AML-193 (cell line): Measurements from ENCODE around the gene IGFBP5.

Experiments used
- DNase-seq, 2 experiments: peaks; one replicate each; lab custom pipeline; 2025; lab: John Stamatoyannopoulos, UW

IGFBP5 gene

GRCh38 chr2:216665242-216665641 is 30.1 kb downstream of the IGFBP5 start:
- no peak for DNase-seq

- DNase-seq: no peak
Measured at GRCh38 chr2:216664593-216665034, 30.7 kb downstream of the IGFBP5 start.

DNA sequence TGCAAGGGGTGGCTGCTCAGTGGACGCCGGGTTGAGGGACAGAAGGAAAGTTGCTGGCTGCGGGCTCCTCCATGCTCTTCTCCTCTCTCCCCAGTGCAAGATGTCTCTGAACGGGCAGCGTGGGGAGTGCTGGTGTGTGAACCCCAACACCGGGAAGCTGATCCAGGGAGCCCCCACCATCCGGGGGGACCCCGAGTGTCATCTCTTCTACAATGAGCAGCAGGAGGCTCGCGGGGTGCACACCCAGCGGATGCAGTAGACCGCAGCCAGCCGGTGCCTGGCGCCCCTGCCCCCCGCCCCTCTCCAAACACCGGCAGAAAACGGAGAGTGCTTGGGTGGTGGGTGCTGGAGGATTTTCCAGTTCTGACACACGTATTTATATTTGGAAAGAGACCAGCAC is 31.5 kb downstream of the IGFBP5 start:
- DNase-seq: no peak

- DNase-seq: no peak
Measured at GRCh38 chr2:216663106-216663505, 32.2 kb downstream of the IGFBP5 start.

DNA sequence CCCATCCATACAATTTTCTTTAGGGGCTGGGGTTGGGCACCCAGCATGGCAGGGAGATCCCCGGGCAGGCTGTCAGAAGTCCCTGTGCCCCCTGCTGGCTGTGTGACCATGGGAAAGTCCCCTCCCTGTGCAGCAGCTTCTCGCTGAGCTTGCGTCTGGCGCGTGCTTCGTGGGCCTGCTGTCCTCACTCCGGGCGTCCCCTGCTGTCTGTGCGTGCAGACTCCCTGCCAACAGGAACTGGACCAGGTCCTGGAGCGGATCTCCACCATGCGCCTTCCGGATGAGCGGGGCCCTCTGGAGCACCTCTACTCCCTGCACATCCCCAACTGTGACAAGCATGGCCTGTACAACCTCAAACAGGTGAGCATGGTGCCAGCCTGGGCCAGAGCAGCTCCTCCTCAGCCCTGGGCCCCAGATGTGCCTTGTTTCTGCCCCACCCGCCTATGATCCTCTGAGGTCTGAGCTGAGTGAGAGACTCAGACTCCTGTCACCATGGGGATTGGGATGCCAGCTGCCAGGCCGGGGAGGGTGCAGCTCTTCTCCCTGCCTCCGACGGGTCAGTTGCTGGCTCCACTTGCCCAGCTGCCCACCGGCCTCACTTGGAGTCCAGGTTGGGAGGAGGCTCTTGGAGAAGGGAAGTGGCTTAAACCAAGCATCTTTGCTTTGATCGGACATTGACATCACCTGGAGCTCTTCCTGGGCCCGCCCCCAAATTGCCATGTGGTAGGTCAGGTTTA is 33.5 kb downstream of the IGFBP5 start:
- DNase-seq: no peak

- no peak for DNase-seq
Measured at GRCh38 chr2:216661051-216661450, 34.3 kb downstream of the IGFBP5 start.

DNA sequence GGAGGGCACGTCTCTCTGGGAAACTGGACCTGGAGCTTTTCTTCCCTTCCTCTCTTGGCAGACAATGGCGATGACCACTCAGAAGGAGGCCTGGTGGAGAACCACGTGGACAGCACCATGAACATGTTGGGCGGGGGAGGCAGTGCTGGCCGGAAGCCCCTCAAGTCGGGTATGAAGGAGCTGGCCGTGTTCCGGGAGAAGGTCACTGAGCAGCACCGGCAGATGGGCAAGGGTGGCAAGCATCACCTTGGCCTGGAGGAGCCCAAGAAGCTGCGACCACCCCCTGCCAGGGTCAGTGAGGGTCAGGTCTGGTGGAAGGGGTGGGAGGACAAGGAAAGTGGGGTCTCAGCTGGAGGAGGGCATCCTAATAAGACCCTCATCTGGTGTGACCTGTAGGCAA is 34.9 kb downstream of the IGFBP5 start:
- DNase-seq: no peak

GRCh38 chr2:216659276-216659675 is 36.1 kb downstream of the IGFBP5 start:
- no peak for DNase-seq

- DNase-seq: no peak
Measured at GRCh38 chr2:216658757-216659156, 36.6 kb downstream of the IGFBP5 start.

DNA sequence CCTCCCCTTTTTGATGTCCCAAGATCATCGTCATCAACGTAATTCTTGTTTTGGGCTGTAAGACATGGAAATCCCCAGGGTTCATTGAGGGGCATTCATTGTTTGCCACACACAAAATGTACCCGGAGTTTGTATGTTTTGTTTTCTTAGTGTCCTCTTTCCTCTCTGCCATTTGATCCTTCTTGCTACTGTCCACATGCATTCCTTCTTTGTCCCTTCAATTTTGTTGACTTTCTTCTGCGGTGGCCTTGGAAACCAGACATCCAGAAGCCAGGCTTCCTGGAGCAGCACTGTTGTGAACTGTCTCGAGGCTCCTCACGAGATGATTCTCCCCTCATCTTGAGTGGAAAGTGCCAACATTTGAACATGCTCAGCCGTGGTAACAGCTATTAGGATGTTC is 37.4 kb downstream of the IGFBP5 start:
- no peak for DNase-seq

GRCh38 chr2:216657086-216657855 is 38.1 kb downstream of the IGFBP5 start:
- no peak for DNase-seq

GRCh38 chr2:216654528-216655052 is 40.8 kb downstream of the IGFBP5 start:
- no peak for DNase-seq

DNA sequence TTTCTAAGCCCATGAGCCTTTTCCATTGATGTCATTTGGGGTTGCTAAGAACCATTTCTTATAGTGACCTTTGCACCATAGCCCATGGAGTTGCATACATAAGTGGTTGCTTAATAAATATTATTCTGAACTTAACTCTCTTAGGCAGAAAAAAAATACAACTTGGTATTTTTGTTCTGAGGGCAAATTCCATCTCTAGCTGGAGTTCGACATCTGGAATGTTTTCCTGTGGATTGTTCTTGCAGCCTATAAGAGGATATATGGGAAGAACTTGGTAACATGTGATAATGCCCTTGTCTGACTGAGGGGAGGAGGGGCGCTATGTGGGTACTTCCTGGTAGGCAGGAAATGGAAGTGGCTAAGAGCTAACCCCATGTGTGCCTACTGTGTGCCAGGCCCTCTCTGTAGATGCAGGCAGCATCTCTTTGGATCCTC is 41.4 kb downstream of the IGFBP5 start:
- DNase-seq: no peak

DNA sequence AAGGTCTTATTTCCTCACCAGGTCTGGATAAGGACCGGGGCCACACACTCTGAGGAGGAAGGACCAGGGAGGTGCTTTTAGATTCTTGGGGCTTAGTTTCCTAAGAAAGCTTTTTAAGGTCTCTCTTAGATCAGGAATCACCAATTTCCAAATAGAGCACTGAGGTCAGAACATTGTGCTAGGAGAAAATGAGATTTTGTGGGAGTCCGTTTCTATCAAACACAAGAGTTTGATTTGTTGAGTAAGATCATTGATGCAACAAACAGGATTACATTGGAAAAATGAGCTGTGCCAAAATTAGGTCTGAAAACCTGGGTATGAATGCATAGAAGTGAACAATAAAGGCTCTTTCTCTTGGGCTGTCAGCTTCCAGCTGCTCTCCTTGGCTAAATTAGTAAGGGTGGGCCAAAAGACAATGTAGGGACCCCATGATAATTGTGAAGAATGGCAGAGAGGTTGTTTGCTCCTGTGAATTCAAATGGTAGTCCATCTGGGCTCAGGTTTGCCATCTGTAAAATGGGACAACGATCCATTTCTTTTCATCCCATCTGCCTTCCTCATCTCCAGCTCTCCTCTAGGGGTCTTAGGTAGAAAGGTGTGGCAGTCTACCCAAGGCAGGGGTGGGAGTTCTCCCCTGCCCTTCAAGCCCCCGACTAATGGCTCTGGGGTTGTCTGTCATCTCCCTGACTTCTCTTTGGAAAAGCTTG is 42.1 kb downstream of the IGFBP5 start:
- DNase-seq: no peak

DNA sequence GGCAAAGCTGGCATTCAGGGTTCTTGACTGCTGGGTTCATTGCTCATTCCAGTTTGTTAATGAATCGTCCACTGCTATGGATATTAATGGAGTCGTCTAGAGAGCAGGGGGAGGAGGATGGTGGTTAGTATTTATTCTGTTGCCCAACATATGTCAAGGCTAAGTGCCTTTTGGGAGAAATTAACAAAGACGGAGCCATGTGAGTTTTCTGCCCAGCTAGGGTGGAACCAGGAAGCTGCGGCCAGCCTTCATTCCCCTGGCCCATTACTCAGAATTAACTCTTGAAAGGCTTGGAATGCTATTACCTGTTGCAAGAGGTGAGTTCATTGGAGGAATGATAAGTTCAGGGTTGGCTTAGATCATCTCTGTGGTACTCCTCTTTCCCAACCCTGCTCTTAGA is 42.8 kb downstream of the IGFBP5 start:
- DNase-seq: no peak

- DNase-seq: no peak
Measured at GRCh38 chr2:216651351-216651881, 43.9 kb downstream of the IGFBP5 start.

- DNase-seq: no peak
Measured at GRCh38 chr2:216650626-216651257, 44.6 kb downstream of the IGFBP5 start.

- no peak for DNase-seq
Measured at GRCh38 chr2:216649574-216649973, 45.8 kb downstream of the IGFBP5 start.

GRCh38 chr2:216648105-216648504 is 47.2 kb downstream of the IGFBP5 start:
- DNase-seq: no peak

DNA sequence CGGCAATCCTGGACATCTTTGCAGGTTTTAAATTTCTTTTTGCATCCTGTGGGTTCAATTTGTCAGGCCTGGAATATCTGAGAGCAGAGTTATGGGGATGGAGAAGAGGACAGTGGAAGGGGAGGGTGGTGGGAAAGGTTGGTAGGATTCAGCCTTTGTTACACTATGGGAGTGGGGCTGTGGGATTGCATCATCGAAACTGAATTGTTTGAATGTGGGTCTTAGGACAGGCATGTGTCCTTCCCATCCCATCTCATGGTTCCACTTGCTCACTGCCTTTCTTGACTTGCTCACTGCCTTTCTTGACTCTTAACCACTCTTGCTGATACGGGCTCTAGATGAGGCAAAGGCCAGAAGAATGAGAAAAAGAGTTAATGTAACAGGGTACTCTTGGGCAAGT is 49.2 kb downstream of the IGFBP5 start:
- no peak for DNase-seq

DNA sequence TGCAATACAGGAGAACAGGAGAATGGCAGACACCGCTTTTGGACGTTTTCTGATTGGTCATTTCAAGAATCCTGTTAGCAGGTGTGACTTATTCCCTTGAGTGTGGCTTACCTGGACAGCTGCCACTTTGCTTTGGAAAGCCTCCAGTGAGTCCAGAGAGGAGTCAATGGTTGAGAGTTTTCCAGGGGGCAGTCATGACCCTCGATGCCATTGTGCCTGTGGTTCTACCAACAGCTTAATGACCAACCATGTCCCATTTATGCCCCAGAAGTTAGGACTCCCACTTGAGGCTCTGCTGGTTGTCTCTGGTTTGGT is 49.8 kb downstream of the IGFBP5 start:
- no peak for DNase-seq
